Astrocyte of the cerebellum (primary cell): ENCODE measurements around the gene SFXN5.

Source experiments
- DNase-seq: peaks from one replicate; pipeline ENCODE4 v3.0.0-alpha.2; 2011; ENCODE audit warnings: low read depth
- H3K4me3 ChIP-seq: 2 replicates; pipeline ENCODE4 v1.5.1; 2011; ENCODE audit warnings: mild to moderate bottlenecking, low read depth, low read length, moderate library complexity
- in situ Hi-C: cut with HindIII; loops from 2 replicates; pipeline ENCODE4 v1.10.0; 2017; ENCODE audit warnings: low sequenced_read_pairs
- TF ChIP-seq, protein P1 (sequence below): IDR thresholded peaks from 2 replicates; pipeline ENCODE4 v1.5.1; 2012; ENCODE audit warnings: low read length, low read depth, moderate library complexity, mild to moderate bottlenecking; ENCODE audit errors: missing control alignments

The SFXN5 gene

DNA sequence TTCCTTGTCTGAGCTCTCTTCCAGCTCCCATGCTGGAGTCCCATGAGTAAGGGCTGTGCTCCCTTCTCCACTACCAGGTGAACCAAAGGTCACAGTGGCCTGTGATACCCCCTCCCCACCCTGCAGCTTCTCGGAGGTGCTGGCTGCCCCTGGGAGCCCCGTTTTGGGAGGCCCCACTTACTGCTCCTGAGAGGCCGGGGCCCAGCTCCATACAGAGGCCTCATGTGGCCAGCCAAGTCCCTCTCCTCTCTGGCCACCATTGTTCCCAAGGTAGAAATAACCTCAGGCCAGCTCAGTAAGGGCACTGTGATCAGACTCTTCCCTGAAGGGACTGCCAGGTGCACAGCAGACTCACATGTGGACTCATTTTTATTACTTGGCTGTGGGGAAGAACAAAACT lies 35.3 kb upstream of the SFXN5 start:
- in situ Hi-C loops, result no loop called here
- no peak for DNase-seq
- H3K4me3 ChIP-seq, result no peak overlapping the region
- TF ChIP-seq, protein P1, sequence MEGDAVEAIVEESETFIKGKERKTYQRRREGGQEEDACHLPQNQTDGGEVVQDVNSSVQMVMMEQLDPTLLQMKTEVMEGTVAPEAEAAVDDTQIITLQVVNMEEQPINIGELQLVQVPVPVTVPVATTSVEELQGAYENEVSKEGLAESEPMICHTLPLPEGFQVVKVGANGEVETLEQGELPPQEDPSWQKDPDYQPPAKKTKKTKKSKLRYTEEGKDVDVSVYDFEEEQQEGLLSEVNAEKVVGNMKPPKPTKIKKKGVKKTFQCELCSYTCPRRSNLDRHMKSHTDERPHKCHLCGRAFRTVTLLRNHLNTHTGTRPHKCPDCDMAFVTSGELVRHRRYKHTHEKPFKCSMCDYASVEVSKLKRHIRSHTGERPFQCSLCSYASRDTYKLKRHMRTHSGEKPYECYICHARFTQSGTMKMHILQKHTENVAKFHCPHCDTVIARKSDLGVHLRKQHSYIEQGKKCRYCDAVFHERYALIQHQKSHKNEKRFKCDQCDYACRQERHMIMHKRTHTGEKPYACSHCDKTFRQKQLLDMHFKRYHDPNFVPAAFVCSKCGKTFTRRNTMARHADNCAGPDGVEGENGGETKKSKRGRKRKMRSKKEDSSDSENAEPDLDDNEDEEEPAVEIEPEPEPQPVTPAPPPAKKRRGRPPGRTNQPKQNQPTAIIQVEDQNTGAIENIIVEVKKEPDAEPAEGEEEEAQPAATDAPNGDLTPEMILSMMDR, result no peak

DNA sequence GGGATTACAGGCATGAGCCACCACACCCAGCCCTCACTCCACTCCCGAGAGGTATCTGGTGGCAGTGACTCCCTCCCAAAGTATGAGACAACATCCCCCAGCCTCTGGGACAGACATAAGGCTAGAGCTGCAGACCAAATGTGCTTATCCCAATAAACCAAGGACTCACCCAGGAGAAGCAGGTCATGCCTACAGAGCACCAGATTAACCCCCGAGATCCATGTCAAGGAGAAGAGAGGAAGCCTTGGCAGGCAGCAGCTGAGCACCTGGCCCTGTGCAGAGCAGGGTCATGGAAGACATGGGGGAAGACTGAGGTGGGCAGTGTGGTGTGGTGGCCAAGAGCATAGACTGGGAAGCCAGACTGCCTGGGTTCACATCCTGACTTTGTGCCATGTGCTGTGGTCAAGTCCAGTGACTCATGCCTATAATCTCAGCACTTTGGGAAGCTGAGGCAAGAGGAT lies 34.0 kb upstream of the SFXN5 start:
- TF ChIP-seq, protein P1, result no peak
- in situ Hi-C loops, result no loop called here
- no peak overlapping the region for H3K4me3 ChIP-seq
- DNase-seq, result no peak

DNA sequence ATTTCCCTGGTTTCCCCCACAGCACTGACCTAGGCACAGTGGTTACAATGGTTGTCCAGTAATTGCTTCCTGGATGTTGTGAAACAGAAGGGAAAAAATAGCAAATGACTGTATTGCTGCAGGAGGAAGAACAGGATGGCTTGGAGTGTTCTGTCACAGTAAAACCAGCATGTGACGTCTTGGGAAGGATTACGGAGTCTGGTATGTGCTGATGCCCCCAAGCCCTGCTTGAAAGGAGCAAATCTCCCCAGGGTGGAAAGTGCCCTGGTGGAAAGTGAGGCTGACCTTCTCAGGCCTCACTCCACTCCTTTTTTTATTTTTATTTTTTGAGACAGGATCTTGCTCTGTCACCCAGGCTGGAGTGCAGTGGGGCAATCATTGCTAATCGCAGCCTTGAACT lies 33.4 kb upstream of the SFXN5 start:
- DNase-seq, result no peak
- TF ChIP-seq, protein P1, result no peak
- H3K4me3 ChIP-seq, result no peak overlapping the region
- in situ Hi-C loops, result no loop called here

DNA sequence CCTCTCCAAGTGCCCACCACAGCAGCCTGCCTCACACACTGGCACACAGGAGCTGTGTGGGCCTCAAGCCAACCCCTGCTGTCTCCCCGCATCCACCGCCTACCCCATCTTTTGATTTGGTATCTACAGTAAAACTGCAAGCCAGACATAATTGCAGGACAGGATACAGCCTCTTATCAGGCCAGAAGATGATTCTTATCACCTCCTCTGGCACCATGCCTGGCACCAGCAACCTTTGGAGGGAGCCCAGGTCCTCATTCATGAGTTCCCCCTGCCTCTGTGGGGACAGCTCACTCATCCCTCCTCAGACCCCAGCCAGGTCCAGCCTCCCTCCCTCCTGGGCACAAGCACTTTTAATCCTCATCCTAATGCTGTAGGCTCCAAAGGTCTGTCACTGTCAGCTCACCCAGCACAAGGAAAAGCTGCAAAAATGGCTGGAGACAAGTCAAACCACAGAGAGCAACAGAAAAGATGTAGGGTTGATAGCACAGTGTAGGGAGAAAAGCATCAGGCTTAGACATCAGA lies 31.6 kb upstream of the SFXN5 start:
- in situ Hi-C loops, result no loop called here
- DNase-seq, result no peak
- H3K4me3 ChIP-seq, result no peak overlapping the region
- TF ChIP-seq, protein P1, result no peak

DNA sequence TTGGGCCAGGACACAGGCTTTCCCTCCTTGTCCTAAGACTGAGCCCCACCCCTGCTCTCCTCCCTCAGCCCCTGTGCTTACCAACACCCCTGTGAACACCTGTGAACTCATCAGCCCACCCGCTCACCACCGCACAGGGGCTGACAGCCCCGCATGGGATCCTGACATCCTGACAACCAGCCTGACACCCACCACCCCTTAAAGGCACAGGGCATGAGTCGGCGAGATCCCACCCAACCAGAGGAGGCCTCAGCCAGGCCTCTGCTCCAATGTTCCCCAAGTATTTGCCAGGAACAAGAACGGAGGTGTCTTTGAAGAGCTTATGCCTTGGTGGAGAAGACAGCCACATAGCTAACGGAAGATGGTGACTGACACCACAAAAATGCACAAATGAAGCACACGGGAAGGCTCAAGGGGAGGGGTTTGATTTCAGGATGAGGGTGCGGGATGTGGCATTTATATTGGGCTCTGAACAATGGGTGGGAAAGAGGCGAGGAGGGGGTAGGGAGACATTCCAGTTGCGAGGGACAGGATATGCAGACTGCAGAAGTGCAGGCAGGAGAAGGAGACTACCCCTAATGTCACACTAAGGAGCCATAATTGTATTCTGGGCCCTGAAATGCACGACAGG lies 30.2 kb upstream of the SFXN5 start:
- H3K4me3 ChIP-seq, result no peak overlapping the region
- TF ChIP-seq, protein P1, result no peak
- in situ Hi-C loops, result no loop called here
- DNase-seq, result no peak

DNA sequence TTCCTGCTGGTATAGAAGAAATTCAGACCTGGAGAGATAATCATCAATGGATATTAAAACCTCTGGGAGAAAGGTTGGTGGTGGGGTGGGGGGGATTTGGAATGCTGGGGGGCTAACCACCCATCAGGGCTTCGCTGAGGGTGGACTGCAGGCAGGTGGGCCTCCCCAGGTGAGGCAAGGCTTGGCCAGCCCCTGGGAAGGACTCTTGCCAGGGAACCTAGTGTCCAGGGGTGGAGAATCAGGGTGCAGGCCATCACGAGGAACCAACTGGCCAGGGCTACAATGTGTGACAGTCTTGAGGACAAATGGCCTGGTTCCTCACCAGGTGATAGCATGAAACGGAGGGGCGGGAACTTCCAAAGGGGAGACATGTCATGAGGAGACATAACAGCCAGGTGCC lies 29.4 kb upstream of the SFXN5 start:
- in situ Hi-C loops, result no loop called here
- no peak for DNase-seq

More for the DNA sequence above, 29.4 kb upstream of the SFXN5 start:
- TF ChIP-seq, protein P1, result no peak
- no peak overlapping the region for H3K4me3 ChIP-seq
